Peyer's patch (tissue), 4 donors: ENCODE results near the gene CYP4F3. TPM values are rescaled to one million over a fixed set of nuclear protein-coding genes. Genes with fewer than 3 reads are reported as not detected.

Experiments
- DNase-seq, 3 donors: peaks; one replicate each; pipeline ENCODE4 v3.0.0-alpha.2; 2017 to 2019
- H3K27ac ChIP-seq, 4 donors: fragments of 200-600 bp; sonication (generic); one replicate each; pipeline ENCODE4 v1.5.1; 2016 to 2019
- H3K27me3 ChIP-seq, 2 donors: fragments of 200-600 bp; sonication (generic); one replicate each; pipeline ENCODE4 v1.5.1; 2019
- H3K36me3 ChIP-seq, 3 donors: fragments of 200-600 bp; sonication (generic); one replicate each; pipeline ENCODE4 v1.5.1; 2016 to 2019
- H3K4me1 ChIP-seq, 4 donors: fragments of 200-600 bp; sonication (generic); one replicate each; pipeline ENCODE4 v1.5.1; 2016 to 2019
- H3K4me3 ChIP-seq, 4 donors: fragments of 200-600 bp; sonication (generic); 1 replicate in 3 of 4; 2 replicates in 1 of 4; pipeline ENCODE4 v1.5.1; 2016 to 2019; ENCODE audit warnings: mild to moderate bottlenecking in 1 of 4
- H3K9me3 ChIP-seq, 4 donors: fragments of 200-600 bp; sonication (generic); one replicate each; pipeline ENCODE4 v1.5.1; 2016 to 2019; ENCODE audit warnings: mild to moderate bottlenecking in 1 of 4
- POLR2A ChIP-seq, 2 donors: fragments of 450-650 bp; IDR thresholded peaks; one replicate each; pipeline ENCODE4 v1.5.1; 2017; ENCODE audit warnings: antibody characterized with exemption in 2 of 2, mild to moderate bottlenecking in 2 of 2, moderate library complexity in 2 of 2
- total RNA-seq, 4 donors: library from RNA; depleted of rRNA; stranded (reverse); fragments of >200 nt; gene quantifications; one replicate each; pipeline ENCODE4 v1.1.0, GENCODE V29; 2016
- TF ChIP-seq, protein P1 (sequence below), 6 experiments: fragments of 450-650 bp in 4 of 6; fragments of 200-600 bp in 2 of 6; sonication (generic) in 1 of 6; IDR thresholded peaks; one replicate each; pipeline ENCODE4 v1.5.1; 2017 to 2019; ENCODE audit warnings: antibody characterized with exemption in 6 of 6, mild to moderate bottlenecking in 3 of 6, moderate library complexity in 1 of 6

The CYP4F3 gene
- total RNA-seq, 4 donors from 2014 or later: 23.9 to 164 (median 73.9) TPM

DNA sequence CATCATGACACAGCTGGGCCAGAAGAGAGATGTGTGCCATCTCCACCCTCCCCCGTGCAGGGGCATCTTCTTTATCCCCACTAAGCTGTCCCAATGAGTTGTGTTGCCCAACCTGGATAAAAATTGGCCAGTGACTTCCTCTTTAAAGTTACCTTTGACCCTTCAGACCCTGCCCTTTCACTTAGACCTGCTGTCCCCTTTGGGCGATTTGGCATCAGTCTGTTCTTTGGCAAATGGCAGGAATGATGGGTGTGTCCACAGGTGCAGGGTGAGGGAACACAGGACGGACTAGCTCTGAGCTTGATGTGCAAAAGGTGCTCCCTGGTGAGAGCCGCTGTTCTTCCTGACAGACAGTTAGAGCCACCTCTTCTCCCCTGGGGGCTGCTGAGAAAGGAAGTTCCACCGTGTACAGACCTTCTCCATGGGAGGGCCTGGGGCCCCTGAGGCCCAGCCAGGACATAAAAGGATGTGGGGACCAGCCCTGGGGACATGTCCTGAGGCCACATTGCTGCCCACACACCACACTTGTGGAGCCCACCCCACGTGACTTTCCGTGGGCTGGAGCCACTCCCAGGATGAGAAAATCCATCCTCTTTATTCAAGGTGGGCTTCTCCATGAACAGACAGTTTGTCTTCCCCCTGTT, 23.9 kb upstream of the CYP4F3 start:
- Histone ChIP-seq H3K27ac (no peak overlapping the region), H3K36me3 (no peaks in the 10 kb centered on the region), H3K27me3 (no peaks in the 10 kb centered on the region), H3K9me3 (no peaks in the 10 kb centered on the region), H3K4me1 (no peaks in the 10 kb centered on the region), H3K4me3 (no peak overlapping the region)
- DNase-seq: no peak
- TF ChIP-seq, protein P1, sequence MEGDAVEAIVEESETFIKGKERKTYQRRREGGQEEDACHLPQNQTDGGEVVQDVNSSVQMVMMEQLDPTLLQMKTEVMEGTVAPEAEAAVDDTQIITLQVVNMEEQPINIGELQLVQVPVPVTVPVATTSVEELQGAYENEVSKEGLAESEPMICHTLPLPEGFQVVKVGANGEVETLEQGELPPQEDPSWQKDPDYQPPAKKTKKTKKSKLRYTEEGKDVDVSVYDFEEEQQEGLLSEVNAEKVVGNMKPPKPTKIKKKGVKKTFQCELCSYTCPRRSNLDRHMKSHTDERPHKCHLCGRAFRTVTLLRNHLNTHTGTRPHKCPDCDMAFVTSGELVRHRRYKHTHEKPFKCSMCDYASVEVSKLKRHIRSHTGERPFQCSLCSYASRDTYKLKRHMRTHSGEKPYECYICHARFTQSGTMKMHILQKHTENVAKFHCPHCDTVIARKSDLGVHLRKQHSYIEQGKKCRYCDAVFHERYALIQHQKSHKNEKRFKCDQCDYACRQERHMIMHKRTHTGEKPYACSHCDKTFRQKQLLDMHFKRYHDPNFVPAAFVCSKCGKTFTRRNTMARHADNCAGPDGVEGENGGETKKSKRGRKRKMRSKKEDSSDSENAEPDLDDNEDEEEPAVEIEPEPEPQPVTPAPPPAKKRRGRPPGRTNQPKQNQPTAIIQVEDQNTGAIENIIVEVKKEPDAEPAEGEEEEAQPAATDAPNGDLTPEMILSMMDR (IDR thresholded peaks at IDR 0.05): no peak
- no peak for TF ChIP-seq POLR2A (IDR thresholded peaks at IDR 0.05)

DNA sequence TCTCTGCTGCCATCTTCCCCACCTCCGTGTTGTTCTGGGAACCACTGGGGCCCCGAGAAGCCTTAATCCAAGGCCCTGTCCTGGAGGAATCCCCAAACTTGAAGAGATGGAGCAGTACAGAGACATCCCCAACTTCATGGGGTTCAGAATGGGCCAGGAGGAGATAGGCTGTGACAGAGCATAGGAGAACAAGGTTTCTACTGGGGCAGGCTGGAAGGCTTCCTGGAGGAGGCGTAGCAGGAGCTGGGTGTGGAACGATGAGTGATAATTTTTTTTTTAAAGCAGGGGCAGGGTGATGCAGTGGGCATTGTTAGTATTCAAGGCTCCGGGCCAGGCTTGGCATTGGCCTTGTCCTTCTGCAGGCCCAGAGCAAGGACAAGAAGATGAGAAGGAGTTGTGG, 22.4 kb upstream of the CYP4F3 start:
- no peaks in the 10 kb centered on the region for H3K4me1 ChIP-seq
- no peak for TF ChIP-seq POLR2A (IDR thresholded peaks at IDR 0.05)
- TF ChIP-seq, protein P1 (IDR thresholded peaks at IDR 0.05): no peak
- DNase-seq: no peak
- no peaks in the 10 kb centered on the region for H3K9me3 ChIP-seq
- H3K27ac ChIP-seq: no peak overlapping the region
- H3K4me3 ChIP-seq: no peak overlapping the region
- no peaks in the 10 kb centered on the region for H3K36me3 ChIP-seq
- H3K27me3 ChIP-seq: no peaks in the 10 kb centered on the region

- H3K4me3 ChIP-seq: no peak overlapping the region
- H3K9me3 ChIP-seq: no peaks in the 10 kb centered on the region
- H3K4me1 ChIP-seq: no peaks in the 10 kb centered on the region
- TF ChIP-seq, protein P1 (IDR thresholded peaks at IDR 0.05): no peak
- TF ChIP-seq POLR2A (IDR thresholded peaks at IDR 0.05): no peak
- H3K27ac ChIP-seq: no peak overlapping the region
- no peaks in the 10 kb centered on the region for H3K27me3 ChIP-seq
- DNase-seq: no peak
- H3K36me3 ChIP-seq: no peaks in the 10 kb centered on the region
These were observed 18.9 kb upstream of the CYP4F3 start for GRCh38 chr19:15621801-15622200.

DNA sequence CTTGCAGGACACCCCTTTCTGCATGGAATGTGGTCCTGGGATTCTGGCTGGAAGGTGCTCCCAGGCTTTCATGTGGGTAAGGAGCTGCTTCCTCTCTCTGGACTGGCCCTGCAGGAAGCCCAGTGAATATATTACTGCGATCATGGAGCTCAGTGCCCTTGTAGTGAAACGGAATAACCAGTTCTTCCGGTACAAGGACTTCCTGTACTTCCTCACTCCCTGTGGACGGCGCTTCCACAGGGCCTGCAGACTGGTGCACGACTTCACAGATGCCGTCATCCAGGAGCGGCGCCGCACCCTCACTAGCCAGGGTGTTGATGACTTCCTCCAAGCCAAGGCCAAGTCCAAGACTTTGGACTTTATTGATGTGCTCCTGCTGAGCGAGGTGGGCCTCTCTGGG, 17.7 kb upstream of the CYP4F3 start:
- DNase-seq: peak in 1 of 3 donors; percentile 64
- H3K9me3 ChIP-seq: no peaks in the 10 kb centered on the region
- no peaks in the 10 kb centered on the region for H3K4me1 ChIP-seq
- H3K4me3 ChIP-seq: no peak overlapping the region
- no peaks in the 10 kb centered on the region for H3K36me3 ChIP-seq
- H3K27ac ChIP-seq: no peak overlapping the region
- H3K27me3 ChIP-seq: no peaks in the 10 kb centered on the region
- TF ChIP-seq, protein P1 (IDR thresholded peaks at IDR 0.05): peak in 1 of 6 experiments; percentile 2
- TF ChIP-seq POLR2A (IDR thresholded peaks at IDR 0.05): no peak

GRCh38 chr19:15623711-15624318, 16.9 kb upstream of the CYP4F3 start:
- H3K27ac ChIP-seq: no peak overlapping the region
- no peaks in the 10 kb centered on the region for H3K4me1 ChIP-seq
- DNase-seq: no peak
- TF ChIP-seq, protein P1 (IDR thresholded peaks at IDR 0.05): no peak
- no peak for TF ChIP-seq POLR2A (IDR thresholded peaks at IDR 0.05)
- H3K4me3 ChIP-seq: no peak overlapping the region
- no peaks in the 10 kb centered on the region for H3K36me3 ChIP-seq
- H3K27me3 ChIP-seq: no peaks in the 10 kb centered on the region
- no peaks in the 10 kb centered on the region for H3K9me3 ChIP-seq
